DOHH2 (cell line): ENCODE measurements around the gene TMEM37.

Experiments used
- CTCF ChIP-seq: fragments of 200-600 bp; sonication (generic); IDR thresholded peaks from one replicate; pipeline ENCODE4 v1.5.1; 2014; ENCODE audit warnings: antibody characterized with exemption, mild to moderate bottlenecking, low read depth, low read length; ENCODE audit not compliant: poor library complexity, severe bottlenecking
- EZH2phosphoT487 ChIP-seq: fragments of 200-600 bp; sonication (generic); IDR thresholded peaks from 2 replicates; pipeline ENCODE4 v1.6.1; 2017; ENCODE audit warnings: borderline replicate concordance, mild to moderate bottlenecking, antibody characterized with exemption, low read length, moderate library complexity, mixed read lengths

GRCh38 chr2:119465687-119466086 lies 34.0 kb downstream of the TMEM37 start:
- TF ChIP-seq CTCF (no peak), EZH2phosphoT487 (no peak)
